ENCODE results near the gene AK5.

Gene AK5

DNA sequence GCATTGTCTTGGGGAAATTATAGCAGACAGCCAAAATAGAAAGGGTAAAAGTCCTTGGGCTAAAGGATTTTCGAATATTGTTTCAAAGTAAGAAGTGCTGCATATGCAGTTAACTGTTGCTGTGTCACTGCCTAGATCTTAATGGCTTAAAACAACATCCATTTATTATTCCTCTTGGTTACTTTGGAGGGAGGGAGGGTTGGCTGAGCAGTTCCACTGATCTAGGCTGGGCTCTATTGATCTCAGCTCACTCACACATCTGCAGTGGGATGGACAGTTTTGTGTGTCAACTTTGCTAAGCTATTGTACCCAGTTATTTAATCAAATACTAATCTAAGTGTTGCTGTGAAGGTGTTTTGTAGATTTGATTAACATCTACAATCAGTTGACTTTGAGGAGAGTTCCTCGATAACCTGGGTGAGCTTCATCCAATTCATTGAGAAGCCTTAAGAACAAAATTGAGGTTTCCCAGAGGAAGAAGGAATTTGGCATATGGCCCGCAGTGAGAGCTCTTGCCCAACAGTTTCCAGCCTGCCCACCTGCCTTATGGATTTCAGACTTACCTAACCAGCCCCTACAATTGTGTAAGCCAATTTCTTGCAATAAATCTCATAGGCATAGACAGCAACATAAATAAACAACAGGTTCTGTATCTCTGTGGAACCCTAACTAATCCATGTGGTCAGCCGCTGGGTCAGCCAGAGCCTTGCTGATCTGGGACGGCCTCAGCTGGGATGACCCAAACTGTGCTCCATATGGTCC is 187.3 kb downstream of the AK5 start:
- no peak overlapping the region for H4K91ac ChIP-seq (ENCODE audit: low read depth, low read length, poor library complexity)
- no CpG with 5 or more reads among the region's 5 CpGs for whole genome bisulfite sequencing, 2 donors (ENCODE audit: extremely low coverage in 2 of 2, insufficient read length in 2 of 2, insufficient replicate concordance in 1 of 2)
- no peak overlapping the region for H4K8ac ChIP-seq (ENCODE audit: low read depth, low read length)
- H3K18ac ChIP-seq (ENCODE audit: low read length), result no peak overlapping the region
- H3K4me2 ChIP-seq (ENCODE audit: insufficient read depth, low read length, poor library complexity, severe bottlenecking), result no peak overlapping the region
- H2AK5ac ChIP-seq (ENCODE audit: low read depth, low read length), result no peak overlapping the region
- no peak overlapping the region for H2BK120ac ChIP-seq (ENCODE audit: low read depth, low read length)
- H2AFZ ChIP-seq (ENCODE audit: low read length), result no peak overlapping the region
- no peak overlapping the region for H2BK12ac ChIP-seq (ENCODE audit: low read length)
- no peaks in the 10 kb centered on the region for H3K27me3 ChIP-seq (ENCODE audit: control insufficient read depth in 3 of 3, insufficient read depth in 3 of 3, low read depth in 1 of 3, low read length in 3 of 3)
- H3K27ac ChIP-seq (replicated peaks; ENCODE audit: low read length), result no peak overlapping the region
- H3K9ac ChIP-seq (ENCODE audit: low read depth, low read length, poor library complexity), result no peak overlapping the region
- H3K4me1 ChIP-seq (ENCODE audit: control insufficient read depth in 2 of 2, insufficient read depth in 1 of 2, low read depth in 1 of 2, low read length in 2 of 2), result peaks cover 0 to 2% of the 10 kb centered on the region in 2 donors
- H3K79me1 ChIP-seq (ENCODE audit: low read depth, low read length), result no peaks in the 10 kb centered on the region
- H3K4me3 ChIP-seq (ENCODE audit: low read length in 2 of 2), result no peak overlapping the region
- no peak for DNase-seq (ENCODE audit: low spot score)
- no peaks in the 10 kb centered on the region for H3K9me3 ChIP-seq (replicated peaks in 1 of 2; ENCODE audit: control insufficient read depth in 2 of 2, insufficient read depth in 1 of 2, low read depth in 1 of 2, low read length in 2 of 2)
- no peak overlapping the region for H2BK5ac ChIP-seq (ENCODE audit: low read length)
- H3K36me3 ChIP-seq (replicated peaks in 1 of 2; ENCODE audit: control insufficient read depth in 2 of 2, insufficient read depth in 2 of 2, low read length in 2 of 2), result no peaks in the 10 kb centered on the region
- no peak overlapping the region for H3K14ac ChIP-seq (ENCODE audit: low read length)
- no peak overlapping the region for H2BK15ac ChIP-seq (ENCODE audit: low read length)
- no peak overlapping the region for H3K23ac ChIP-seq (ENCODE audit: low read depth, low read length, poor library complexity)
- no peak overlapping the region for H3K4ac ChIP-seq (ENCODE audit: low read length)

DNA sequence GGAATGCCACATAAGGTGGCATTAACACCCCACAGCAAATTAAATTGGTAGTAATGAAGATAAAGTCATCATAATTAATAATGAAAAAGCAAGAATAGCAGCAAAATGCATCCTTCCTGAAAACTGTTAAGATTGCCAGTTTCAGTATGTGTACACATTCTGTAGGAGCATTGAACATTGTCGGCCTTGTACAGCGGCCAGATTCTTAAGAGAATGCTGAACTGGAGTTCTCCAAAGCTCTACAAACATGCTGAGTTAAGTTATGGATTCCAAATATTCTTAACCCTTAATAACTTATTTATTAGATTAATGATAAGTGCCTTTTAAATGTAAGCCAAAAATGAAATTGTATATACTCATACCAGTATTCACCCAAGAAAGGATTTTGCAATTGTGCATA is 189.9 kb downstream of the AK5 start:
- Histone ChIP-seq H2BK15ac (ENCODE audit: low read length) (no peak overlapping the region), H3K4me2 (ENCODE audit: insufficient read depth, low read length, poor library complexity, severe bottlenecking) (no peak overlapping the region), H3K23ac (ENCODE audit: low read depth, low read length, poor library complexity) (no peak overlapping the region), H3K36me3 (replicated peaks in 1 of 2; ENCODE audit: control insufficient read depth in 2 of 2, insufficient read depth in 2 of 2, low read length in 2 of 2) (no peaks in the 10 kb centered on the region), H2AK5ac (ENCODE audit: low read depth, low read length) (no peak overlapping the region), H4K91ac (ENCODE audit: low read depth, low read length, poor library complexity) (no peak overlapping the region), H3K4me1 (ENCODE audit: control insufficient read depth in 2 of 2, insufficient read depth in 1 of 2, low read depth in 1 of 2, low read length in 2 of 2) (peaks cover 0 to 2% of the 10 kb centered on the region in 2 donors), H3K9me3 (replicated peaks in 1 of 2; ENCODE audit: control insufficient read depth in 2 of 2, insufficient read depth in 1 of 2, low read depth in 1 of 2, low read length in 2 of 2) (no peaks in the 10 kb centered on the region), H3K14ac (ENCODE audit: low read length) (no peak overlapping the region), H2BK120ac (ENCODE audit: low read depth, low read length) (no peak overlapping the region), H3K79me1 (ENCODE audit: low read depth, low read length) (no peaks in the 10 kb centered on the region), H3K27ac (replicated peaks; ENCODE audit: low read length) (no peak overlapping the region), H2BK12ac (ENCODE audit: low read length) (no peak overlapping the region), H4K8ac (ENCODE audit: low read depth, low read length) (no peak overlapping the region), H3K18ac (ENCODE audit: low read length) (no peak overlapping the region), H2BK5ac (ENCODE audit: low read length) (no peak overlapping the region), H3K4ac (ENCODE audit: low read length) (no peak overlapping the region), H3K9ac (ENCODE audit: low read depth, low read length, poor library complexity) (no peak overlapping the region), H3K27me3 (ENCODE audit: control insufficient read depth in 3 of 3, insufficient read depth in 3 of 3, low read depth in 1 of 3, low read length in 3 of 3) (no peaks in the 10 kb centered on the region), H2AFZ (ENCODE audit: low read length) (no peak overlapping the region), H3K4me3 (ENCODE audit: low read length in 2 of 2) (no peak overlapping the region)
- no CpG with 5 or more reads among the region's 2 CpGs for WGBS, 2 donors (ENCODE audit: extremely low coverage in 2 of 2, insufficient read length in 2 of 2, insufficient replicate concordance in 1 of 2)
- no peak for DNase-seq (ENCODE audit: low spot score)

DNA sequence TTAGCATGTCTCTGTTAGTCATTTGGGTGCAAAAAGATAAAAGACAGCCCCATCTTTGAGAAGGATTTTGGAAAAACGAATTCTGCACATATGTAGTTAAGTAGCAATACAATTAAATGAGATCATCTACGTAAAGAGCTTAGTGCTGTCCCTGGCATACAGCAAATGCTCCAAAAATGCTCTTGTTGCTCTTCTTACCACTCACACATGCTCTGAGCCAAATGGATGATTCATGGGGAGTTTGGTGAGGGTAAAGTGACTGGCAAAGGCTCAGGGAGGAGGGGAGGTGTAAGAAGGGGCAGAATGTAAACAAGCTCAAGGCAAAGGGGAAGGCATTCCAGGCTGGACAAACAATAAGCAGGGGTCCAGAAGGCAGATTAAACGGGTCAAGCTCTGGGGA is 191.9 kb downstream of the AK5 start:
- no peak overlapping the region for H4K8ac ChIP-seq (ENCODE audit: low read depth, low read length)
- no peak overlapping the region for H2AK5ac ChIP-seq (ENCODE audit: low read depth, low read length)
- WGBS, 2 donors (ENCODE audit: extremely low coverage in 2 of 2, insufficient read length in 2 of 2, insufficient replicate concordance in 1 of 2), result no CpG with 5 or more reads among the region's 3 CpGs
- H3K4ac ChIP-seq (ENCODE audit: low read length), result no peak overlapping the region
- H2BK15ac ChIP-seq (ENCODE audit: low read length), result no peak overlapping the region
- H3K14ac ChIP-seq (ENCODE audit: low read length), result no peak overlapping the region
- no peak overlapping the region for H2BK120ac ChIP-seq (ENCODE audit: low read depth, low read length)
- no peak overlapping the region for H3K9ac ChIP-seq (ENCODE audit: low read depth, low read length, poor library complexity)
- no peak overlapping the region for H3K27ac ChIP-seq (replicated peaks; ENCODE audit: low read length)
- H3K4me1 ChIP-seq (ENCODE audit: control insufficient read depth in 2 of 2, insufficient read depth in 1 of 2, low read depth in 1 of 2, low read length in 2 of 2), result no peaks in the 10 kb centered on the region
- H3K79me1 ChIP-seq (ENCODE audit: low read depth, low read length), result no peaks in the 10 kb centered on the region
- H3K23ac ChIP-seq (ENCODE audit: low read depth, low read length, poor library complexity), result no peak overlapping the region
- H3K4me2 ChIP-seq (ENCODE audit: insufficient read depth, low read length, poor library complexity, severe bottlenecking), result no peak overlapping the region
- no peak overlapping the region for H3K18ac ChIP-seq (ENCODE audit: low read length)
- H3K36me3 ChIP-seq (replicated peaks in 1 of 2; ENCODE audit: control insufficient read depth in 2 of 2, insufficient read depth in 2 of 2, low read length in 2 of 2), result no peaks in the 10 kb centered on the region
- H3K4me3 ChIP-seq (ENCODE audit: low read length in 2 of 2), result no peak overlapping the region
- H3K27me3 ChIP-seq (ENCODE audit: control insufficient read depth in 3 of 3, insufficient read depth in 3 of 3, low read depth in 1 of 3, low read length in 3 of 3), result no peaks in the 10 kb centered on the region
- H3K9me3 ChIP-seq (replicated peaks in 1 of 2; ENCODE audit: control insufficient read depth in 2 of 2, insufficient read depth in 1 of 2, low read depth in 1 of 2, low read length in 2 of 2), result no peaks in the 10 kb centered on the region
- no peak overlapping the region for H2AFZ ChIP-seq (ENCODE audit: low read length)
- no peak overlapping the region for H2BK5ac ChIP-seq (ENCODE audit: low read length)
- H2BK12ac ChIP-seq (ENCODE audit: low read length), result no peak overlapping the region
- H4K91ac ChIP-seq (ENCODE audit: low read depth, low read length, poor library complexity), result no peak overlapping the region
- no peak for DNase-seq (ENCODE audit: low spot score)

DNA sequence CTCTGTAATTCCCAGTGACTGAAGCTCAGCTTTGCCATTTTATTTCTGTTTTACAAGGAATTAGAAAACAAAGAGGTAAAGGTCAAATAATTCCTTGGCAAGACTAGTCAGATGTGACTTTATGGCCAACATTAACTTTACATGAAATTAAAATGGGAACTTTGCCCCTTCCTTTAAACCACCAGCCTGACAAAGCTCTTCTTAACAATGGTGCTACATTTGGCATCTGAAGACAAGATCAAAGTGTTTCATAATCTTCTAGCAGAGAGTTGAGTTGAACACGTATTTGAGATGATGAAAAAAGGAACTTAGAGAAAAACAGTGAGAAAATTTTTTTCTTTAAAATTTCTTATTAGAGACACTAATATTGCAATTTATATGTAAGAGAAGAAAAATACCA is 193.8 kb downstream of the AK5 start:
- H3K14ac ChIP-seq (ENCODE audit: low read length), result no peak overlapping the region
- no peak overlapping the region for H3K9ac ChIP-seq (ENCODE audit: low read depth, low read length, poor library complexity)
- H3K4me1 ChIP-seq (ENCODE audit: control insufficient read depth in 2 of 2, insufficient read depth in 1 of 2, low read depth in 1 of 2, low read length in 2 of 2), result no peaks in the 10 kb centered on the region
- H2BK120ac ChIP-seq (ENCODE audit: low read depth, low read length), result no peak overlapping the region
- no CpG with 5 or more reads among the region's 1 CpG for WGBS, 2 donors (ENCODE audit: extremely low coverage in 2 of 2, insufficient read length in 2 of 2, insufficient replicate concordance in 1 of 2)
- no peaks in the 10 kb centered on the region for H3K27me3 ChIP-seq (ENCODE audit: control insufficient read depth in 3 of 3, insufficient read depth in 3 of 3, low read depth in 1 of 3, low read length in 3 of 3)
- no peak overlapping the region for H3K18ac ChIP-seq (ENCODE audit: low read length)
- no peak overlapping the region for H2AK5ac ChIP-seq (ENCODE audit: low read depth, low read length)
- H3K23ac ChIP-seq (ENCODE audit: low read depth, low read length, poor library complexity), result no peak overlapping the region
- H2AFZ ChIP-seq (ENCODE audit: low read length), result no peak overlapping the region
- no peaks in the 10 kb centered on the region for H3K36me3 ChIP-seq (replicated peaks in 1 of 2; ENCODE audit: control insufficient read depth in 2 of 2, insufficient read depth in 2 of 2, low read length in 2 of 2)
- H3K4me2 ChIP-seq (ENCODE audit: insufficient read depth, low read length, poor library complexity, severe bottlenecking), result no peak overlapping the region
- no peaks in the 10 kb centered on the region for H3K9me3 ChIP-seq (replicated peaks in 1 of 2; ENCODE audit: control insufficient read depth in 2 of 2, insufficient read depth in 1 of 2, low read depth in 1 of 2, low read length in 2 of 2)
- no peak overlapping the region for H3K4ac ChIP-seq (ENCODE audit: low read length)
- no peak overlapping the region for H3K27ac ChIP-seq (replicated peaks; ENCODE audit: low read length)
- H2BK5ac ChIP-seq (ENCODE audit: low read length), result no peak overlapping the region
- DNase-seq (ENCODE audit: low spot score), result no peak
- no peak overlapping the region for H2BK12ac ChIP-seq (ENCODE audit: low read length)
- no peaks in the 10 kb centered on the region for H3K79me1 ChIP-seq (ENCODE audit: low read depth, low read length)
- H2BK15ac ChIP-seq (ENCODE audit: low read length), result no peak overlapping the region
- no peak overlapping the region for H4K91ac ChIP-seq (ENCODE audit: low read depth, low read length, poor library complexity)
- no peak overlapping the region for H3K4me3 ChIP-seq (ENCODE audit: low read length in 2 of 2)
- H4K8ac ChIP-seq (ENCODE audit: low read depth, low read length), result no peak overlapping the region
